Measurements from ENCODE around the gene OSCP1. TPM values are rescaled to one million over a fixed set of nuclear protein-coding genes. Genes with fewer than 3 reads are reported as not detected.
A peak's percentile ranks its signal among the peaks of the same experiment; 100 is the strongest.

Gene OSCP1
- total RNA-seq, 1 donor from 2014 or later, result 6.3 TPM

DNA sequence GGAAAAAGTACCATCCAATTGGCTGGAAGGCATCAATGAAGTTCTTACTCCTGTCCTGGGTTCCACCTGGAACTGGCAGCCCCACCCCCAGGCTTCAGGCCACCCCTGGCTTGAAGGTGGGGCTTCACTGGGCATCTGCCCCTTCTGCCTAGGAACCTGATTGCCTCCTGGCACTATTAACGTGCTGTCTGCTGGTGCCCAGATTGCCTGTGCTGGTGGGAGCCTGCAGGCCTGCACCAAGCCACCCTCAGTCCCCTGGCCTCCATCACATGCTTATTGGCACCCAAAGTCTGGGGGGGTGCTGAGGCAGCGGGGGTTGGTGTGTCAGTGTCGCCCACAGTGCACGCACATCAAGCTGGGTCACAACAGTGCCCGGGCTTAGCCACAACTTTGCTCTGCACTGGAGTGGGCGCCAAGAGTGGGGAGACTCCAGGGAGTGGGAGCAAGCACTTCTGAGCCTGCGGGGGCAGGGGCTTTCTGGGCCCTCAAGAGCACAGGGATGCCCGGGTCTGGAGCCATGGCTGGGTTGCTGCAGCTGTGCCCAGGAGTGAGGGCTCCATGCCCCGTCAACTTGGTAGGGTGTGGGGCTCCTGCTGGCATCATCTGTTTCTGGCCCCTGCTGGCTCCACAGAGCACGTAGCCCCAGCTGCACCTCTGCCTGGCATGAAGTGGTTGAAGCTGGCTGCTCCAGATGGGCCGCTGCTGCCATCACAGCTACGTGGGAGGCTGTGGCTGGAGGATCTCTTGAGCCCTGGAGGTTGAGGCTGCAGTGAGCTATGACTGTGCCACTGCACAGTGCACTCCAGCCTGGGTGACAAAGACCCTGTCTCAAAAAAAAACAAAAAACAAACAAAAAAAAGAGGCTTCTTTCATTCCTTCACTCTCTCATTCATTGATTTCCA lies 48.4 kb downstream of the OSCP1 start:
- no peak for DNase-seq
- TF ChIP-seq, protein P1, sequence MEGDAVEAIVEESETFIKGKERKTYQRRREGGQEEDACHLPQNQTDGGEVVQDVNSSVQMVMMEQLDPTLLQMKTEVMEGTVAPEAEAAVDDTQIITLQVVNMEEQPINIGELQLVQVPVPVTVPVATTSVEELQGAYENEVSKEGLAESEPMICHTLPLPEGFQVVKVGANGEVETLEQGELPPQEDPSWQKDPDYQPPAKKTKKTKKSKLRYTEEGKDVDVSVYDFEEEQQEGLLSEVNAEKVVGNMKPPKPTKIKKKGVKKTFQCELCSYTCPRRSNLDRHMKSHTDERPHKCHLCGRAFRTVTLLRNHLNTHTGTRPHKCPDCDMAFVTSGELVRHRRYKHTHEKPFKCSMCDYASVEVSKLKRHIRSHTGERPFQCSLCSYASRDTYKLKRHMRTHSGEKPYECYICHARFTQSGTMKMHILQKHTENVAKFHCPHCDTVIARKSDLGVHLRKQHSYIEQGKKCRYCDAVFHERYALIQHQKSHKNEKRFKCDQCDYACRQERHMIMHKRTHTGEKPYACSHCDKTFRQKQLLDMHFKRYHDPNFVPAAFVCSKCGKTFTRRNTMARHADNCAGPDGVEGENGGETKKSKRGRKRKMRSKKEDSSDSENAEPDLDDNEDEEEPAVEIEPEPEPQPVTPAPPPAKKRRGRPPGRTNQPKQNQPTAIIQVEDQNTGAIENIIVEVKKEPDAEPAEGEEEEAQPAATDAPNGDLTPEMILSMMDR (IDR thresholded peaks at IDR 0.05; ENCODE audit: partially characterized antibody, unreplicated experiment), result no peak
- Mint-ChIP-seq H3K27me3 (ENCODE audit: unreplicated experiment) (no peaks in the 10 kb centered on the region), H3K27ac (ENCODE audit: unreplicated experiment) (peak overlapping the region; percentile 79), H3K36me3 (ENCODE audit: unreplicated experiment) (no peaks in the 10 kb centered on the region), H3K9me3 (ENCODE audit: unreplicated experiment) (peaks cover 1% of the 10 kb centered on the region), H3K4me3 (ENCODE audit: unreplicated experiment) (peak overlapping the region; percentile 85), H3K4me1 (ENCODE audit: low read depth, unreplicated experiment) (peaks cover 4% of the 10 kb centered on the region)

DNA sequence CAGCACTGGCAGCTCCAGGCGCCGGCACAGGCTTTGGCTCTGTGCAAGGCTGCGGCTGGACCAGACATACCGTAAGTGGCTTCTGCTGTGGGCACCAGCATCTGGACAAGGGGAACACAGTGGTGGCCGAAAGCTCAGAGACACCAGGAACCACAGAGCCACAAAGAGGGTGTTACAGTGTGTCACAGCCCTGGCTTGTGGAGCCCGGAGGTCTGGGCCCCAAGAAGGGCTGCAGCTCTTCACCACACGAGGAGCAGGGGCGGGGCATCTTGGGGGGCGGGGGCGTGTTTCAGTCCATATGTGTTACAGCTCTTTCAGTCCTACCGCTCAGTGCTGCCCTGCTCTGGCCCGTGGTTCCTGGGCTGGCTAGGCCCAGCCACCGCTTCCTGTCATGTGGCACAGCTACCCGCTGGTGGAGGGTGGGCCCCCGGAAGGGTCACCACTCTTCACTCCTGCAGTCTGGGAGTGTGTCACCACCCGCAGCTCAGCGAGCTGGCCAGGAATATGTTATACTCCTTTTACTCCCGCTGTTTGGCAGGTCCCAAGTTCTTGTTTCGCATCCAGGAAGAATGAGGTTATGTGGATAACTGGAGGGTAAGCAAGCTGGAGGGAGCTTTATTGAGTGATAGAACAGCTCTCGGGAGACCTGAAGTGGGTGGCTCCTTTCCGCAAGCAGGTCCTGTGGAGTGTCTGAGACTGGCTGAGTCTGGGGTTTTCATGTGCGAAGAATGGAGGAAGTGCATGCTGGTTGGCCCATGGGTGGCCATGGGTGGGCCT lies 49.2 kb downstream of the OSCP1 start:
- peak overlapping the region; percentile 79 for H3K27ac Mint-ChIP-seq (ENCODE audit: unreplicated experiment)
- peak overlapping the region; percentile 85 for H3K4me3 Mint-ChIP-seq (ENCODE audit: unreplicated experiment)
- no peaks in the 10 kb centered on the region for H3K27me3 Mint-ChIP-seq (ENCODE audit: unreplicated experiment)
- no peaks in the 10 kb centered on the region for H3K36me3 Mint-ChIP-seq (ENCODE audit: unreplicated experiment)
- H3K4me1 Mint-ChIP-seq (ENCODE audit: low read depth, unreplicated experiment), result peaks cover 7% of the 10 kb centered on the region
- DNase-seq, result peak; percentile 76
- H3K9me3 Mint-ChIP-seq (ENCODE audit: unreplicated experiment), result peaks cover 1% of the 10 kb centered on the region
- TF ChIP-seq, protein P1 (IDR thresholded peaks at IDR 0.05; ENCODE audit: partially characterized antibody, unreplicated experiment), result no peak

DNA sequence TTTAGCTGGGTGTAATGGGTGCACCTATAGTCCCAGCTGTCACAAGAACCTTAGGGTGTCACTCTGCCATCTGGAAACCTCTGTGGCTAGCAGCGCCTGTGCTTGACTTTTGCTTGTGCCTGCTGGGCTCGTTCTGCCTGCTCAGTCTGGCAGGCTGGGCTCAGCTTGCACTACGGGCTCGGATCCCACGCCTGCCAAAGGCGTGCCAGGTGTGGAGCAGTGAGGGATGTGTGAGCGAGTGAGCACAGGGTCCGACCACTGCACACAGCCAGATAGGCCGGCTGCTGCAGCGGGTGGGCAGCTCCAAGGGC lies 49.8 kb downstream of the OSCP1 start:
- H3K4me1 Mint-ChIP-seq (ENCODE audit: low read depth, unreplicated experiment), result peaks cover 7% of the 10 kb centered on the region
- peaks cover 1% of the 10 kb centered on the region for H3K9me3 Mint-ChIP-seq (ENCODE audit: unreplicated experiment)
- H3K27me3 Mint-ChIP-seq (ENCODE audit: unreplicated experiment), result no peaks in the 10 kb centered on the region
- TF ChIP-seq, protein P1 (IDR thresholded peaks at IDR 0.05; ENCODE audit: partially characterized antibody, unreplicated experiment), result no peak
- H3K4me3 Mint-ChIP-seq (ENCODE audit: unreplicated experiment), result no peak overlapping the region
- DNase-seq, result no peak
- no peak overlapping the region for H3K27ac Mint-ChIP-seq (ENCODE audit: unreplicated experiment)
- H3K36me3 Mint-ChIP-seq (ENCODE audit: unreplicated experiment), result no peaks in the 10 kb centered on the region

DNA sequence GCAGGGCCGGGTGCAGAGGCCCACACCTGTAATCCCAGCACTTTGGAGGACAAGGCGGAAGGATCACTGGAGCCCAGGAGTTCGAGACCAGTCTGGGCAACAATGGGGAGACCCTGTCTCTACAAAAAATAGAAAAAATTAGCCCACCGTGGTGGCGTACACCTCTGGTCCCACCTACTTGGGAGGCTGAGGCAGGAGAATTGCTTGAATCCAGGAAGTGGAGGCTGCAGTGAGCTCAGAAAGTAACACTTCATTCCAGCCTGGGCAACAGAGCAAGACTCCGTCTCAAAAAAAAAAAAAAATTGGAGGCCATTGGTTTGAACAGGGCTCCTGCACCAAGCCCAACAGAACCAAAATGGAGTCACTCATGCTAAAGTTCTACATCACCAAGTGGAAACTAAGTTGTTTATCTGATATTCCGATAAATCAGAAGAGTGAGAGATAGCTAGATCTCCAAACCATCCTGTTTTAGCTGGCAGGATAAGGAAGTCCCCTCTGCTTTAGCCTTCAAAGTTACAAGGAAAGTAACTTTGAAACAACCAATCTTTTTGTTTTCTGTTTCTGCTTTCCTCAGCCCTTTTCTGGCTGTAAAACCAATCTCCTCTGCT lies 51.8 kb downstream of the OSCP1 start:
- H3K27me3 Mint-ChIP-seq (ENCODE audit: unreplicated experiment), result peaks cover 4% of the 10 kb centered on the region
- TF ChIP-seq, protein P1 (IDR thresholded peaks at IDR 0.05; ENCODE audit: partially characterized antibody, unreplicated experiment), result no peak
- DNase-seq, result no peak
- H3K36me3 Mint-ChIP-seq (ENCODE audit: unreplicated experiment), result no peaks in the 10 kb centered on the region
- H3K4me3 Mint-ChIP-seq (ENCODE audit: unreplicated experiment), result peak overlapping the region; percentile 97
- peaks cover 1% of the 10 kb centered on the region for H3K9me3 Mint-ChIP-seq (ENCODE audit: unreplicated experiment)
- peaks cover 7% of the 10 kb centered on the region for H3K4me1 Mint-ChIP-seq (ENCODE audit: low read depth, unreplicated experiment)
- no peak overlapping the region for H3K27ac Mint-ChIP-seq (ENCODE audit: unreplicated experiment)
